ENCODE measurements around the gene SPATA6L. TPM values are rescaled to one million over a fixed set of nuclear protein-coding genes. Genes with fewer than 3 reads are reported as not detected.
A peak's percentile ranks its signal among the peaks of the same experiment; 100 is the strongest.

Gene SPATA6L
- total and polyA plus RNA-seq, 2 experiments from 2014 or later: 0.65 to 0.69 TPM

DNA sequence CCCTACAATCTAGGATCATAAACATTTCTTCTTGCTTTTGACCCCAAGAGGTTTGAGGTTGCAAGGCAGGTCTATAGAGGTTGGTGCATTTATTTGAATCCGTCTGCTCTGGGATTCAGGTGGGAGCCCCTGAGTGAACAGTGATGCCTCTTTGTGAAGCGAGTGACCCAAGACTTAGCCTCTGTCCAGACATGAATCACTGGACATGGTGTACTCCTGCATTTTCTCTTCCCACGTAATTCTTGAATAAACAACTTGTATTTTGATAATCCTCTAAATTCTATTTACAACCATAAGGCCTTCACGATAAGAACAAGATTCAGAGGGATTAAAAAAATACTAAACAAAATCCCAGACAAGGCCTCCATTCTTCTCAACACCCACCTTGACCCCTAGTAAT lies 71.7 kb downstream of the SPATA6L start:
- 86 to 89% methylated on average over 4 of the region's 4 CpGs for WGBS, 2 experiments (ENCODE audit: low coverage in 1 of 2, low lambda C conversion rate in 2 of 2, missing lambda C conversion rate in 2 of 2)
- no peak overlapping the region for H3K4me3 ChIP-seq
- in situ Hi-C loops (cut with MboI): no loop called here
- H3K4me2 ChIP-seq (ENCODE audit: unreplicated experiment): no peak overlapping the region
- no peaks in the 10 kb centered on the region for H3K9me2 ChIP-seq (ENCODE audit: insufficient read depth)
- TF ChIP-seq EZH2 (IDR thresholded peaks at IDR 0.05; ENCODE audit: insufficient read depth, poor library complexity, severe bottlenecking) (no peak), EZH2phosphoT487 (IDR thresholded peaks at IDR 0.05; ENCODE audit: insufficient read depth, low read depth) (no peak)
- no peak overlapping the region for H3K9ac ChIP-seq
- no peaks in the 10 kb centered on the region for H3K9me3 ChIP-seq (ENCODE audit: low read depth)
- no peak overlapping the region for H2AFZ ChIP-seq
- H3K79me2 ChIP-seq (ENCODE audit: insufficient read depth): no peaks in the 10 kb centered on the region
- peaks cover 9% of the 10 kb centered on the region; the same call in 1 of the 2 replicates for H3K4me1 ChIP-seq (ENCODE audit: insufficient read depth)
- H3K27ac ChIP-seq: no peak overlapping the region
- no peaks in the 10 kb centered on the region for H4K20me1 ChIP-seq (ENCODE audit: insufficient read depth)
- no peak for DNase-seq
- H3K27me3 ChIP-seq (replicated peaks; ENCODE audit: insufficient read depth): no peaks in the 10 kb centered on the region
- no peaks in the 10 kb centered on the region for H3F3A ChIP-seq (ENCODE audit: insufficient read depth)
- H3K36me3 ChIP-seq (ENCODE audit: low read depth): no peaks in the 10 kb centered on the region

DNA sequence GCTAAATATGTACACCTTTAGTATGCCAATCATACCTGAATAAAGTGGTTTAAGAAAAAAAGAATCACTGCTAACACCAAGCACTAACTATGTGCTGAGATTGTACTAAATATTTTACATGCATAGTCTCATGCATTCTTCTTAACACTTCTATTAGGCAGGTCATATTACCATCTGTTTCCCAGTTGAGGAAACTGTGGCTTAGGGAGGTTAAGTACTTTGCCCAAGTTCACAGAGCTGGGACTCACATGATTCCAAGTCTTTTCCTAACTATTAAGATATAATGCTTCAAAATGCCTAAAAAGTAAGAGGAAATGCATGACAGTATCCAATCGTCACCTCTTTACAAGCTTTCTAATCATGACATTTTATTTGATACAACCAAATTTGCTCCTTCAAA lies 73.4 kb downstream of the SPATA6L start:
- H3K9me2 ChIP-seq (ENCODE audit: insufficient read depth): no peaks in the 10 kb centered on the region
- H3K4me1 ChIP-seq (ENCODE audit: insufficient read depth): peaks cover 9% of the 10 kb centered on the region; the same call in 1 of the 2 replicates
- no peak overlapping the region for H3K4me2 ChIP-seq (ENCODE audit: unreplicated experiment)
- no peaks in the 10 kb centered on the region for H3K79me2 ChIP-seq (ENCODE audit: insufficient read depth)
- H3K4me3 ChIP-seq: no peak overlapping the region
- H3F3A ChIP-seq (ENCODE audit: insufficient read depth): no peaks in the 10 kb centered on the region
- no peak overlapping the region for H3K9ac ChIP-seq
- H2AFZ ChIP-seq: no peak overlapping the region
- no peak overlapping the region for H3K27ac ChIP-seq
- DNase-seq: no peak
- no peaks in the 10 kb centered on the region for H3K36me3 ChIP-seq (ENCODE audit: low read depth)
- H3K27me3 ChIP-seq (replicated peaks; ENCODE audit: insufficient read depth): no peaks in the 10 kb centered on the region
- 78 to 96% methylated on average over 1 of the region's 1 CpG for WGBS, 2 experiments (ENCODE audit: low coverage in 1 of 2, low lambda C conversion rate in 2 of 2, missing lambda C conversion rate in 2 of 2)
- TF ChIP-seq EZH2phosphoT487 (IDR thresholded peaks at IDR 0.05; ENCODE audit: insufficient read depth, low read depth): no peak
- TF ChIP-seq EZH2 (IDR thresholded peaks at IDR 0.05; ENCODE audit: insufficient read depth, poor library complexity, severe bottlenecking): no peak
- H4K20me1 ChIP-seq (ENCODE audit: insufficient read depth): no peaks in the 10 kb centered on the region
- in situ Hi-C loops (cut with MboI): no loop called here
- no peaks in the 10 kb centered on the region for H3K9me3 ChIP-seq (ENCODE audit: low read depth)

DNA sequence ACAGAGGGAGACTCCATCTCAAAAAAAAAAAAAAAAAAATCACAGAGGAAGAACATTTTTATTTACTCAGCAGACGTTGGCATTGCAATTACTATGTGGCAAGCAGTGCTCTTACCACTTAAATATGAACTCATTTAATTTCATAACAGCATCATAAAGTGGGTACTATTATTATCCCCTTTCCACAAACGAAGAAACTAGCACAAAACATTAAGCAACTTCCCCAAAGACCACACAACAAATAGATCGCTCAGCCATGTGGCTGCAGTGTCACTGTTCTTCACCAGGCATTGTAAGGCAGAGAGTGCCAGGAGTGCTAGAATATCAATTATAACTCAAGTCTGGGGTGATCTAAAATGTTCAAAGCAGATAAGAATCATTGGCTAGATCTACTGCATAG lies 74.0 kb downstream of the SPATA6L start:
- in situ Hi-C loops (cut with MboI): no loop called here
- Histone ChIP-seq H3K4me2 (ENCODE audit: unreplicated experiment) (no peak overlapping the region), H3F3A (ENCODE audit: insufficient read depth) (no peaks in the 10 kb centered on the region), H3K79me2 (ENCODE audit: insufficient read depth) (no peaks in the 10 kb centered on the region), H3K4me1 (ENCODE audit: insufficient read depth) (peaks cover 9% of the 10 kb centered on the region; the same call in 1 of the 2 replicates), H2AFZ (no peak overlapping the region), H3K27me3 (replicated peaks; ENCODE audit: insufficient read depth) (no peaks in the 10 kb centered on the region), H3K4me3 (no peak overlapping the region), H3K9me2 (ENCODE audit: insufficient read depth) (no peaks in the 10 kb centered on the region), H4K20me1 (ENCODE audit: insufficient read depth) (no peaks in the 10 kb centered on the region), H3K9me3 (ENCODE audit: low read depth) (no peaks in the 10 kb centered on the region), H3K9ac (no peak overlapping the region), H3K27ac (no peak overlapping the region), H3K36me3 (ENCODE audit: low read depth) (no peaks in the 10 kb centered on the region)
- no peak for DNase-seq
- 61 to 67% methylated on average over 3 of the region's 3 CpGs for WGBS, 2 experiments (ENCODE audit: low coverage in 1 of 2, low lambda C conversion rate in 2 of 2, missing lambda C conversion rate in 2 of 2)
- TF ChIP-seq EZH2 (IDR thresholded peaks at IDR 0.05; ENCODE audit: insufficient read depth, poor library complexity, severe bottlenecking) (no peak), EZH2phosphoT487 (IDR thresholded peaks at IDR 0.05; ENCODE audit: insufficient read depth, low read depth) (no peak)

DNA sequence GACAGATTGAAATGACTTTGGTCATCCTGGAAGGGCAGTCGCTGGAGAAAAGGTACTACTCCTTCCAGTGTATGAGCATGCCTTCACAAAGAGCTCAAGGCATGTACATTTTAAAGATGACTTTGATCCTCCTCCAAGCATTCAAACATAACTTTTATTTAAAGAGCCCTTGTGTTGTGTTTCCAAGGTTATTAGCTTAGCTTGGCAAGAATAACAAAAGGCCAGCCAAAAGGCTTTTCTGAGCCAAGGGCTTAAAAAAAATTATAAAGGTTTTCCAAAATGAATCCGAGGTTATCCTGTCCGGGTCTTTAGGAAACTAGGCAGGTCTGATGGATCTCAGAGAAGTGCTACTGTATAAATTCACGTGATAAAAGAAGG lies 75.2 kb downstream of the SPATA6L start:
- Histone ChIP-seq H3K4me3 (no peak overlapping the region), H3F3A (ENCODE audit: insufficient read depth) (no peaks in the 10 kb centered on the region), H3K9me2 (ENCODE audit: insufficient read depth) (no peaks in the 10 kb centered on the region), H2AFZ (no peak overlapping the region), H3K36me3 (ENCODE audit: low read depth) (0 out of 2 replicates have a peak, but pooled peaks cover 5% of the 10 kb centered on the region), H3K9me3 (ENCODE audit: low read depth) (no peaks in the 10 kb centered on the region), H3K79me2 (ENCODE audit: insufficient read depth) (no peaks in the 10 kb centered on the region), H3K4me2 (ENCODE audit: unreplicated experiment) (no peak overlapping the region), H3K27ac (no peak overlapping the region), H3K27me3 (replicated peaks; ENCODE audit: insufficient read depth) (no peaks in the 10 kb centered on the region), H3K4me1 (ENCODE audit: insufficient read depth) (peaks cover 9% of the 10 kb centered on the region; the same call in 1 of the 2 replicates), H4K20me1 (ENCODE audit: insufficient read depth) (no peaks in the 10 kb centered on the region), H3K9ac (no peak overlapping the region)
- WGBS, 2 experiments (ENCODE audit: low coverage in 1 of 2, low lambda C conversion rate in 2 of 2, missing lambda C conversion rate in 2 of 2): 52 to 55% methylated on average over 4 of the region's 4 CpGs
- peak; percentile 7 for DNase-seq
- in situ Hi-C loops (cut with MboI): no loop called here
- TF ChIP-seq EZH2 (IDR thresholded peaks at IDR 0.05; ENCODE audit: insufficient read depth, poor library complexity, severe bottlenecking): no peak
- no peak for TF ChIP-seq EZH2phosphoT487 (IDR thresholded peaks at IDR 0.05; ENCODE audit: insufficient read depth, low read depth)
